ENCODE results near the gene GMCL2. TPM values are rescaled to one million over a fixed set of nuclear protein-coding genes. Genes with fewer than 3 reads are reported as not detected.
A peak's percentile ranks its signal among the peaks of the same experiment; 100 is the strongest.

GMCL2 gene
- total and polyA plus RNA-seq, 9 of the 15 experiments (the other 6 are each of a cell fraction or from before 2014, with no cell fraction given), result 0.04 TPM; not detected in 8

GRCh38 chr5:178192244-178192643 lies 5.1 kb upstream of the GMCL2 start (continued):
- TF ChIP-seq HDAC1 (IDR thresholded peaks at IDR 0.05) (0 out of 4 replicates have a peak, but pooled peaks of 1 of the 2 experiments have one; percentile 15), CEBPG (CRISPR knock-in tag; IDR thresholded peaks at IDR 0.05) (0 out of 2 replicates have a peak, but pooled peaks have one; percentile 16), CEBPG (tag; conservative IDR thresholded peaks at IDR 0.05 in 1 of 2, IDR thresholded peaks at IDR 0.05 in 1 of 2) (no peak)

- Histone ChIP-seq H3K9ac (ENCODE audit: insufficient read depth in 1 of 2, low read depth in 2 of 2, low read length in 2 of 2) (no peak overlapping the region), H3K4me1 (replicated peaks in 1 of 2; ENCODE audit: control insufficient read depth in 2 of 2, insufficient read depth in 2 of 2, low read length in 2 of 2) (peaks cover 0 to 14% of the 10 kb centered on the region in 2 experiments; a peak in 3 of 5 replicates), H3K27me3 (ENCODE audit: control insufficient read depth in 2 of 2, insufficient read depth in 2 of 2, low read length in 2 of 2) (peaks cover 5 to 16% of the 10 kb centered on the region in 2 experiments; a peak in 3 of 5 replicates), H3K4me2 (ENCODE audit: insufficient read depth, low read length) (no peak overlapping the region), H3K79me2 (ENCODE audit: control insufficient read depth, insufficient read depth, low read length) (no peaks in the 10 kb centered on the region), H3K9me1 (ENCODE audit: control insufficient read depth, insufficient read depth, low read length) (no peaks in the 10 kb centered on the region), H2AFZ (ENCODE audit: low read depth, low read length) (no peak overlapping the region), H4K20me1 (replicated peaks; ENCODE audit: control insufficient read depth, insufficient read depth, low read length) (no peaks in the 10 kb centered on the region), H3K4me3 (no peak overlapping the region), H3K27ac (ENCODE audit: extremely low read depth, low read depth, low read length) (no peak overlapping the region), H3K9me3 (replicated peaks; ENCODE audit: control insufficient read depth, insufficient read depth, low read depth, low read length) (no peaks in the 10 kb centered on the region; the same call in 1 of the 2 replicates), H3K36me3 (ENCODE audit: control insufficient read depth, insufficient read depth, low read length) (no peaks in the 10 kb centered on the region)
- in situ Hi-C loops (cut with MboI) (no loop called here), intact Hi-C loops (cut with micrococcal nuclease) (no loop called here)
- FAIRE-seq (no peak), ATAC-seq (no peak), DNase-seq (ENCODE audit: extremely low read depth in 1 of 4, low spot score in 3 of 4) (no peak)
- WGBS (ENCODE audit: insufficient coverage, low coverage, missing lambda C conversion rate), result 50% methylated on average over 4 of the region's 4 CpGs
- POLR2A ChIA-PET, result no interaction called here
- CTCF ChIA-PET (ENCODE audit: low intra/inter-chr PET ratio), result no interaction called here
- BruUV-seq (replicated peaks), result no TSS peak
- TF ChIP-seq, protein P1, sequence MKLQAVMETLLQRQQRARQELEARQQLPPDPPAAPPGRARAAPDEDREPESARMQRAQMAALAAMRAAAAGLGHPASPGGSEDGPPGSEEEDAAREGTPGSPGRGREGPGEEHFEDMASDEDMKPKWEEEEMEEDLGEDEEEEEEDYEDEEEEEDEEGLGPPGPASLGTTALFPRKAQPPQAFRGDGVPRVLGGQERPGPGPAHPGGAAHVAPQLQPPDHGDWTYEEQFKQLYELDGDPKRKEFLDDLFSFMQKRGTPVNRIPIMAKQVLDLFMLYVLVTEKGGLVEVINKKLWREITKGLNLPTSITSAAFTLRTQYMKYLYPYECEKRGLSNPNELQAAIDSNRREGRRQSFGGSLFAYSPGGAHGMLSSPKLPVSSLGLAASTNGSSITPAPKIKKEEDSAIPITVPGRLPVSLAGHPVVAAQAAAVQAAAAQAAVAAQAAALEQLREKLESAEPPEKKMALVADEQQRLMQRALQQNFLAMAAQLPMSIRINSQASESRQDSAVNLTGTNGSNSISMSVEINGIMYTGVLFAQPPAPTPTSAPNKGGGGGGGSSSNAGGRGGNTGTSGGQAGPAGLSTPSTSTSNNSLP (IDR thresholded peaks at IDR 0.05; ENCODE audit: borderline replicate concordance, low read depth, low read length), result no peak
- TF ChIP-seq PURB (CRISPR knock-in tag; IDR thresholded peaks at IDR 0.05; ENCODE audit: low read depth) (no peak), ZNF512 (tag; IDR thresholded peaks at IDR 0.05) (no peak), NRF1 (conservative IDR thresholded peaks at IDR 0.05 in 1 of 2, IDR thresholded peaks at IDR 0.05 in 1 of 2) (no peak), NFIC (IDR thresholded peaks at IDR 0.05) (no peak), TAL1 (IDR thresholded peaks at IDR 0.05) (no peak)
- TF ChIP-seq, protein P2, sequence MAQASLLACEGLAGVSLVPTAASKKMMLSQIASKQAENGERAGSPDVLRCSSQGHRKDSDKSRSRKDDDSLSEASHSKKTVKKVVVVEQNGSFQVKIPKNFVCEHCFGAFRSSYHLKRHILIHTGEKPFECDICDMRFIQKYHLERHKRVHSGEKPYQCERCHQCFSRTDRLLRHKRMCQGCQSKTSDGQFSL (CRISPR knock-in tag; IDR thresholded peaks at IDR 0.05), result no peak
- TF ChIP-seq, protein P2 (tag; IDR thresholded peaks at IDR 0.05), result no peak
- TF ChIP-seq, protein P3, sequence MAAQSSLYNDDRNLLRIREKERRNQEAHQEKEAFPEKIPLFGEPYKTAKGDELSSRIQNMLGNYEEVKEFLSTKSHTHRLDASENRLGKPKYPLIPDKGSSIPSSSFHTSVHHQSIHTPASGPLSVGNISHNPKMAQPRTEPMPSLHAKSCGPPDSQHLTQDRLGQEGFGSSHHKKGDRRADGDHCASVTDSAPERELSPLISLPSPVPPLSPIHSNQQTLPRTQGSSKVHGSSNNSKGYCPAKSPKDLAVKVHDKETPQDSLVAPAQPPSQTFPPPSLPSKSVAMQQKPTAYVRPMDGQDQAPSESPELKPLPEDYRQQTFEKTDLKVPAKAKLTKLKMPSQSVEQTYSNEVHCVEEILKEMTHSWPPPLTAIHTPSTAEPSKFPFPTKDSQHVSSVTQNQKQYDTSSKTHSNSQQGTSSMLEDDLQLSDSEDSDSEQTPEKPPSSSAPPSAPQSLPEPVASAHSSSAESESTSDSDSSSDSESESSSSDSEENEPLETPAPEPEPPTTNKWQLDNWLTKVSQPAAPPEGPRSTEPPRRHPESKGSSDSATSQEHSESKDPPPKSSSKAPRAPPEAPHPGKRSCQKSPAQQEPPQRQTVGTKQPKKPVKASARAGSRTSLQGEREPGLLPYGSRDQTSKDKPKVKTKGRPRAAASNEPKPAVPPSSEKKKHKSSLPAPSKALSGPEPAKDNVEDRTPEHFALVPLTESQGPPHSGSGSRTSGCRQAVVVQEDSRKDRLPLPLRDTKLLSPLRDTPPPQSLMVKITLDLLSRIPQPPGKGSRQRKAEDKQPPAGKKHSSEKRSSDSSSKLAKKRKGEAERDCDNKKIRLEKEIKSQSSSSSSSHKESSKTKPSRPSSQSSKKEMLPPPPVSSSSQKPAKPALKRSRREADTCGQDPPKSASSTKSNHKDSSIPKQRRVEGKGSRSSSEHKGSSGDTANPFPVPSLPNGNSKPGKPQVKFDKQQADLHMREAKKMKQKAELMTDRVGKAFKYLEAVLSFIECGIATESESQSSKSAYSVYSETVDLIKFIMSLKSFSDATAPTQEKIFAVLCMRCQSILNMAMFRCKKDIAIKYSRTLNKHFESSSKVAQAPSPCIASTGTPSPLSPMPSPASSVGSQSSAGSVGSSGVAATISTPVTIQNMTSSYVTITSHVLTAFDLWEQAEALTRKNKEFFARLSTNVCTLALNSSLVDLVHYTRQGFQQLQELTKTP (IDR thresholded peaks at IDR 0.05; ENCODE audit: low read depth in 1 of 2, partially characterized antibody in 2 of 2), result no peak
Measured at GRCh38 chr5:178191661-178192060, 4.5 kb upstream of the GMCL2 start.

Data from K562 (cell line).